SK-N-MC (cell line): ENCODE results near the gene ATP2B1.

Experiments
- EZH2 ChIP-seq: fragments of 200-600 bp; sonication (generic); IDR thresholded peaks from one replicate; pipeline ENCODE4 v1.6.1; 2017; ENCODE audit warnings: antibody characterized with exemption
- FOXP2 ChIP-seq: optimal IDR thresholded peaks from 2 replicates; pipeline ENCODE3; 2011; ENCODE audit warnings: mild to moderate bottlenecking, moderate library complexity; ENCODE audit not compliant: insufficient read depth; ENCODE audit errors: extremely low read length, control extremely low read depth
- POLR2AphosphoS5 ChIP-seq: IDR thresholded peaks from 2 replicates; pipeline ENCODE4 v1.6.1; 2012; ENCODE audit warnings: mild to moderate bottlenecking, low read depth, low read length, borderline replicate concordance

DNA sequence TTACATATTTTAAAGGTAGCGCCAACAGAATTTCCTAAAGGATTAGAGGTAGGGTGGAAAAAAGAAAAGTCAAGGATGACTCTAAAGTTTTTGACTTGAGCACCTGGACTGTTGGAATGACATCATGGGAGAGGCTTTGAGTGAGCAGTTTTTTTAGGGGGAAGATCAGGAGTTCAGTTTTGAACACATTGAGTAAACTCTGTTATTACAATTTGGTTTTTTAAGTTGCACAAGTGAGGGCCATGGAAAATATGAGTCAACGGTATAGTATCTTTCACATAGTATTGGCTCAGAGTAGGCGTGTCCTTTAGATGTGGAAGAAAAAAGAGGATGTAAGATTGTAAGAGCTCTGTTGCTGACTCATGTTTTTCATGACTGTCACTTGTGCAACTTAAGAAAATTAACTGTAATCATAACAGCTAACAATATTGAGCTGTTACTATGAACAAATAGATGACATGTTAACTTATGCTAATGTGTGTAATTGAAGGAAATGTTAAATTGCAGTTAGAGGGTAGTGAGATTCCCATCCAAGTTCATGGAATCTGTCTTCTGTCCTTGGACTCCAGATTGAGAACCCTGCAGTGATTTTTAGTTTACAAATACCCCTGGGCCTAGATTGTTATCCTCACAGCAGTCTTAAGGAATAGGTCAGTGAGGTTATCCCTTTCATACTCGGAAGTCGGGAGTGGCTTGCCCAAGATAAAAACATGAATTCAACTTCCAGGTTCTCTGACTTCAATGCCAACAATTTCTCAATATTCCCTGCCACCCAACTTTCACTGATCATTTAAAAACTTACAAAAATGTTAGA is 48.2 kb upstream of the ATP2B1 start:
- TF ChIP-seq POLR2AphosphoS5 (no peak), EZH2 (no peak), FOXP2 (no peak)
